ENCODE measurements around the gene METTL16. TPM values are rescaled to one million over a fixed set of nuclear protein-coding genes. Genes with fewer than 3 reads are reported as not detected.
"Not testable (repeated sequence)": the region's sequence is repeated elsewhere in the genome, so short reads cannot be mapped to it uniquely, and the experiment has no call there.

Gene METTL16
- polyA plus RNA-seq (2011; rRNA removed) (10.4 and 12.9 TPM in 2 replicates), polyA minus RNA-seq (2011; rRNA and poly(A)+ RNA removed) (5.3 and 6.0 TPM in 2 replicates)

- H3K27me3 ChIP-seq (ENCODE audit: control insufficient read depth, insufficient read depth, low read length), result no peaks in the 10 kb centered on the region
- H3K4me3 ChIP-seq (ENCODE audit: low read depth, low read length), result peak within 1 kb of the TSS; percentile 71
- H3K36me3 ChIP-seq (ENCODE audit: control insufficient read depth, insufficient read depth, low read length), result no peaks in the 10 kb centered on the region
- ChIA-PET CTCF (no interaction called here), POLR2A (interaction anchor here (0.5 to 1.1 kb wide), 5 partner anchors 9 to 1281 kb away, joined by 3 to 21 read pairs (median 3); no protein-coding TSS in a partner anchor)
- DNase-seq (ENCODE audit: low read depth), result peak; percentile 92
- TF ChIP-seq, protein P1, sequence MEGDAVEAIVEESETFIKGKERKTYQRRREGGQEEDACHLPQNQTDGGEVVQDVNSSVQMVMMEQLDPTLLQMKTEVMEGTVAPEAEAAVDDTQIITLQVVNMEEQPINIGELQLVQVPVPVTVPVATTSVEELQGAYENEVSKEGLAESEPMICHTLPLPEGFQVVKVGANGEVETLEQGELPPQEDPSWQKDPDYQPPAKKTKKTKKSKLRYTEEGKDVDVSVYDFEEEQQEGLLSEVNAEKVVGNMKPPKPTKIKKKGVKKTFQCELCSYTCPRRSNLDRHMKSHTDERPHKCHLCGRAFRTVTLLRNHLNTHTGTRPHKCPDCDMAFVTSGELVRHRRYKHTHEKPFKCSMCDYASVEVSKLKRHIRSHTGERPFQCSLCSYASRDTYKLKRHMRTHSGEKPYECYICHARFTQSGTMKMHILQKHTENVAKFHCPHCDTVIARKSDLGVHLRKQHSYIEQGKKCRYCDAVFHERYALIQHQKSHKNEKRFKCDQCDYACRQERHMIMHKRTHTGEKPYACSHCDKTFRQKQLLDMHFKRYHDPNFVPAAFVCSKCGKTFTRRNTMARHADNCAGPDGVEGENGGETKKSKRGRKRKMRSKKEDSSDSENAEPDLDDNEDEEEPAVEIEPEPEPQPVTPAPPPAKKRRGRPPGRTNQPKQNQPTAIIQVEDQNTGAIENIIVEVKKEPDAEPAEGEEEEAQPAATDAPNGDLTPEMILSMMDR (IDR thresholded peaks at IDR 0.05; ENCODE audit: insufficient read depth, low read depth, low read length), result no peak
Measured at GRCh38 chr17:2511462-2512369, at the start of gene METTL16. METTL16 (minus strand) TSS chr17:2511888; CDS start chr17:2502331, 9,557 bp downstream.

DNA sequence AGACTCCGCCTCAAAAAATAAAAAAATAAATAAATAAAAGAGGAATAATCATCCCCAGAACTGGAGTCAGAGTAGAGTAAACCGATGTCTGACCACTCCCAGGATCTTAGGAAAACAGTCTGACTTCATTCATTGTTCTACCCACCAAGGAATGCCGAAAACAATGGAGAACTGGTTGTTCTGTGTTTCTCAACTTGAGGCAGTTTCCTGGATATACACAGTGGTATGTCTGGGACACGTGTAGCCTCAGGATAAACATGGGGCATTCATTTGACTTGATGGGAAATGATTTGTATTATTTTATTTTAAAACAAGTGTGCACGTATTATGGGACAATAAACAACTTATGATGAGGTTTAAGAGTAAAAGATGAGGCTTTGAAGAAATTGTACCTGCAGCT is 49.0 kb upstream of the METTL16 start:
- Histone ChIP-seq H3K36me3 (ENCODE audit: control insufficient read depth, insufficient read depth, low read length) (no peaks in the 10 kb centered on the region), H3K27me3 (ENCODE audit: control insufficient read depth, insufficient read depth, low read length) (peaks cover 2% of the 10 kb centered on the region; the same call in 1 of the 2 replicates), H3K4me3 (ENCODE audit: low read depth, low read length) (no peak overlapping the region)
- ChIA-PET POLR2A (no interaction called here), CTCF (no interaction called here)
- TF ChIP-seq, protein P1 (IDR thresholded peaks at IDR 0.05; ENCODE audit: insufficient read depth, low read depth, low read length), result no peak
- DNase-seq (ENCODE audit: low read depth), result no peak

DNA sequence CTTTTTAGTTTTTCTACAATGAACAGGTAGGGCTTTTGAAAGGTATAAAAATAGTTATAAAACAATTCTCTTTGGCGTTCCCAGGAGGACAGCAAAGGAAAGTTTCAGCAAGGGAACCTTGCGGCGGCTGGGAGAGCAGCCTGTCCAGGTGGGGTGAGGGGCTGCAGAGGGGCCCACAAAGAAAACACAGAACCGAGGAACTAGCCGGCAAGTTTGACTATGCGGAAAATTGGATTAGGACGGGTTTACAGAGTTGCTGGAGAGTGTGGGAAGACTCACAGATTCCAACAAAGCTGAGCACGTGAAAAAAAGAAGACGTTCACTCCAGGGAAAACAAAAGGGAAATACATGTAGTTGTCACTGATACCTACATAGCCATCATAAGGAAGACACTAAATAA is 40.2 kb upstream of the METTL16 start:
- CTCF ChIA-PET, result no interaction called here
- TF ChIP-seq, protein P1 (IDR thresholded peaks at IDR 0.05; ENCODE audit: insufficient read depth, low read depth, low read length), result no peak
- no peak for DNase-seq (ENCODE audit: low read depth)
- peaks cover 5% of the 10 kb centered on the region for H3K27me3 ChIP-seq (ENCODE audit: control insufficient read depth, insufficient read depth, low read length)
- no peak overlapping the region for H3K4me3 ChIP-seq (ENCODE audit: low read depth, low read length)
- POLR2A ChIA-PET, result no interaction called here
- no peaks in the 10 kb centered on the region for H3K36me3 ChIP-seq (ENCODE audit: control insufficient read depth, insufficient read depth, low read length)

DNA sequence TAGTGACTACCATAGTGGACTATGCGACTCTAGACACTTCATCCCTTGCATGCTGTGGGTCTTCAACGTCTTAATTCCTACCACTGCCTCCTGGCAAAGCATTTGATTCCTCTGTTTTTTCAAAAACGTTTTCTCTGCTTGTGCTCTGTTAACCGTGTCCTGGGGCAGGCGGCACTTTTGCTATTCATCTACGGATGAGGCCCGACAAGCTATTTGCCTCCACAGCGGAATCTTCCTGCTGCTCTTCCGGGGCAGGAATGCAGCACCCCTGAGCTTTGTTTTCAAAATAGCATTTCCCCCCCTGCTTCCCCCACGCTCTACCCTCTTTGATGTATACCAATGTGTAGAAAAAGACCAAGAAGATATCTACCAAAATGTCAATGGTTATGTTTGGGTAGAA is 39.8 kb upstream of the METTL16 start:
- Histone ChIP-seq H3K36me3 (ENCODE audit: control insufficient read depth, insufficient read depth, low read length) (no peaks in the 10 kb centered on the region), H3K4me3 (ENCODE audit: low read depth, low read length) (no peak overlapping the region), H3K27me3 (ENCODE audit: control insufficient read depth, insufficient read depth, low read length) (peaks cover 5% of the 10 kb centered on the region)
- DNase-seq (ENCODE audit: low read depth), result no peak
- CTCF ChIA-PET, result no interaction called here
- TF ChIP-seq, protein P1 (IDR thresholded peaks at IDR 0.05; ENCODE audit: insufficient read depth, low read depth, low read length), result no peak
- POLR2A ChIA-PET, result no interaction called here

GRCh38 chr17:2549392-2550211 is 37.9 kb upstream of the METTL16 start:
- CTCF ChIA-PET, result no interaction called here

GRCh38 chr17:2548026-2548425 is 36.3 kb upstream of the METTL16 start:
- H3K27me3 ChIP-seq (ENCODE audit: control insufficient read depth, insufficient read depth, low read length); H3K4me3 ChIP-seq (ENCODE audit: low read depth, low read length); CTCF ChIA-PET; DNase-seq (ENCODE audit: low read depth); H3K36me3 ChIP-seq (ENCODE audit: control insufficient read depth, insufficient read depth, low read length); POLR2A ChIA-PET: not testable (repeated sequence)

More at GRCh38 chr17:2549392-2550211, 37.9 kb upstream of the METTL16 start:
- TF ChIP-seq, protein P1 (IDR thresholded peaks at IDR 0.05; ENCODE audit: insufficient read depth, low read depth, low read length), result no peak
- Histone ChIP-seq H3K36me3 (ENCODE audit: control insufficient read depth, insufficient read depth, low read length) (no peaks in the 10 kb centered on the region), H3K4me3 (ENCODE audit: low read depth, low read length) (no peak overlapping the region), H3K27me3 (ENCODE audit: control insufficient read depth, insufficient read depth, low read length) (peaks cover 5% of the 10 kb centered on the region)
- DNase-seq (ENCODE audit: low read depth), result no peak
- POLR2A ChIA-PET, result no interaction called here

Data from BJ (cell line).